ENCODE results near the gene AHNAK.
"Not testable (repeated sequence)": the region's sequence is repeated elsewhere in the genome, so short reads cannot be mapped to it uniquely, and the experiment has no call there.

AHNAK gene

GRCh38 chr11:62532096-62532495 lies 14.5 kb downstream of the AHNAK start:
- no peak for DNase-seq (ENCODE audit: low read depth in 2 of 2)

- no peak for DNase-seq (ENCODE audit: low read depth in 2 of 2)
Observed at GRCh38 chr11:62516736-62517371, 29.8 kb downstream of the AHNAK start.

GRCh38 chr11:62514151-62514550 lies 32.5 kb downstream of the AHNAK start:
- DNase-seq (ENCODE audit: low read depth in 2 of 2) = no peak

GRCh38 chr11:62513626-62514025 lies 33.0 kb downstream of the AHNAK start:
- no peak for DNase-seq (ENCODE audit: low read depth in 2 of 2)

GRCh38 chr11:62512961-62513360 lies 33.6 kb downstream of the AHNAK start:
- DNase-seq (ENCODE audit: low read depth in 2 of 2) = no peak

- no peak for DNase-seq (ENCODE audit: low read depth in 2 of 2)
Observed at GRCh38 chr11:62508336-62509058, 38.1 kb downstream of the AHNAK start.

GRCh38 chr11:62507125-62507422 lies 39.5 kb downstream of the AHNAK start:
- no peak for DNase-seq (ENCODE audit: low read depth in 2 of 2)

- DNase-seq (ENCODE audit: low read depth in 2 of 2) = no peak
Observed at GRCh38 chr11:62506413-62507124, 40.0 kb downstream of the AHNAK start.

- no peak for DNase-seq (ENCODE audit: low read depth in 2 of 2)
Observed at GRCh38 chr11:62505440-62506091, 41.0 kb downstream of the AHNAK start.

- no peak for DNase-seq (ENCODE audit: low read depth in 2 of 2)
Observed at GRCh38 chr11:62505059-62505439, 41.6 kb downstream of the AHNAK start.

- DNase-seq (ENCODE audit: low read depth in 2 of 2) = no peak
Observed at GRCh38 chr11:62504158-62504973, 42.2 kb downstream of the AHNAK start.

GRCh38 chr11:62502030-62502730 lies 44.4 kb downstream of the AHNAK start:
- no peak for DNase-seq (ENCODE audit: low read depth in 2 of 2)

- DNase-seq (ENCODE audit: low read depth in 2 of 2) = no peak
Observed at GRCh38 chr11:62501432-62501891, 45.1 kb downstream of the AHNAK start.

GRCh38 chr11:62500650-62501030 lies 46.0 kb downstream of the AHNAK start:
- DNase-seq (ENCODE audit: low read depth in 2 of 2) = no peak

- DNase-seq (ENCODE audit: low read depth in 2 of 2) = no peak
Observed at GRCh38 chr11:62499944-62500649, 46.5 kb downstream of the AHNAK start.

GRCh38 chr11:62499311-62499943 lies 47.2 kb downstream of the AHNAK start:
- DNase-seq (ENCODE audit: low read depth in 2 of 2) = not testable (repeated sequence)

GRCh38 chr11:62498492-62499286 lies 47.9 kb downstream of the AHNAK start:
- DNase-seq (ENCODE audit: low read depth in 2 of 2) = no peak

GRCh38 chr11:62498031-62498430 lies 48.6 kb downstream of the AHNAK start:
- DNase-seq (ENCODE audit: low read depth in 2 of 2) = no peak

Data from fibroblast of skin of left quadriceps (primary cell).